Measurements from ENCODE around the gene C1orf53.

Gene C1orf53

DNA sequence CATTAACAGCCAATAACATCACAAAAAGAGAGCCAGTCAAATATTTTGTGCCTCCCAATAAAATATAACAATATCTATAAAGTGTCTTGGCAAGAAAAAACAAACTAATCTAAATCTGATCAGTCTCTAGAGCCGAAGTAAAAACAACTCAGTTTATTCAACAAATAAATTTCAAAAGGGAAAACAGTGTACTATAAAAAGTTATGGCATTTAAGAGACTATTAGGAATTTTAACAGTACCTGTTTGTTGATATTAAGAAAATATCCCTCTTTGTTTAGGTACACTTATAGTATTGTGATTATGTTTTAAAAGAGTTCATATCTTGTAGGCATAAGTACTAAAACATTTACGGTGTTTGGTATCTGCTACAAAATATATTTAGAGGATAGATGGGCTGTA, 36.6 kb upstream of the C1orf53 start:
- no peak overlapping the region for H3K27ac ChIP-seq (ENCODE audit: extremely low read depth, low read depth, low read length)
- no peak overlapping the region for H3K4me3 ChIP-seq (ENCODE audit: low read depth, low read length)
- ChIA-PET POLR2A (no interaction called here), CTCF (interaction anchor here (0.7 kb wide), 1 partner anchor 248 kb away, joined by 5 read pairs; no protein-coding TSS in a partner anchor)
- H3K9me3 ChIP-seq (ENCODE audit: control insufficient read depth, insufficient read depth, low read depth, low read length): no peaks in the 10 kb centered on the region
- H3K36me3 ChIP-seq (ENCODE audit: control insufficient read depth in 2 of 2, insufficient read depth in 1 of 2, low read length in 2 of 2): no peaks in the 10 kb centered on the region
- no peaks in the 10 kb centered on the region for H3K4me1 ChIP-seq (ENCODE audit: control insufficient read depth, insufficient read depth, low read length)
- no peak for TF ChIP-seq ZNF621 (tag by site-specific recombination; IDR thresholded peaks at IDR 0.05)
- TF ChIP-seq KLF8 (tag by site-specific recombination; IDR thresholded peaks at IDR 0.05): no peak
- TF ChIP-seq, protein P1, sequence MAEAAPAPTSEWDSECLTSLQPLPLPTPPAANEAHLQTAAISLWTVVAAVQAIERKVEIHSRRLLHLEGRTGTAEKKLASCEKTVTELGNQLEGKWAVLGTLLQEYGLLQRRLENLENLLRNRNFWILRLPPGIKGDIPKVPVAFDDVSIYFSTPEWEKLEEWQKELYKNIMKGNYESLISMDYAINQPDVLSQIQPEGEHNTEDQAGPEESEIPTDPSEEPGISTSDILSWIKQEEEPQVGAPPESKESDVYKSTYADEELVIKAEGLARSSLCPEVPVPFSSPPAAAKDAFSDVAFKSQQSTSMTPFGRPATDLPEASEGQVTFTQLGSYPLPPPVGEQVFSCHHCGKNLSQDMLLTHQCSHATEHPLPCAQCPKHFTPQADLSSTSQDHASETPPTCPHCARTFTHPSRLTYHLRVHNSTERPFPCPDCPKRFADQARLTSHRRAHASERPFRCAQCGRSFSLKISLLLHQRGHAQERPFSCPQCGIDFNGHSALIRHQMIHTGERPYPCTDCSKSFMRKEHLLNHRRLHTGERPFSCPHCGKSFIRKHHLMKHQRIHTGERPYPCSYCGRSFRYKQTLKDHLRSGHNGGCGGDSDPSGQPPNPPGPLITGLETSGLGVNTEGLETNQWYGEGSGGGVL (tag by site-specific recombination; IDR thresholded peaks at IDR 0.05): no peak
- no peak for TF ChIP-seq ZNF514 (tag by site-specific recombination; IDR thresholded peaks at IDR 0.05)
- no peak for TF ChIP-seq ZBTB21 (tag by site-specific recombination; IDR thresholded peaks at IDR 0.05)
- no peak for TF ChIP-seq ZBTB48 (tag by site-specific recombination; IDR thresholded peaks at IDR 0.05)
- no peak for TF ChIP-seq ZFP3 (tag by site-specific recombination; IDR thresholded peaks at IDR 0.05; ENCODE audit: low read depth)
- no peak for TF ChIP-seq ZNF354C (tag by site-specific recombination; IDR thresholded peaks at IDR 0.05; ENCODE audit: borderline replicate concordance, low read depth)
- TF ChIP-seq ZNF335 (tag by site-specific recombination; conservative IDR thresholded peaks at IDR 0.05): no peak
- TF ChIP-seq ZSCAN30 (tag by site-specific recombination; IDR thresholded peaks at IDR 0.05): no peak
- TF ChIP-seq ZNF404 (tag by site-specific recombination; IDR thresholded peaks at IDR 0.05): no peak
- no peak for TF ChIP-seq ZNF211 (tag by site-specific recombination; IDR thresholded peaks at IDR 0.05; ENCODE audit: low read depth)
- TF ChIP-seq ZEB2 (tag by site-specific recombination; IDR thresholded peaks at IDR 0.05): no peak
- TF ChIP-seq GLI2 (tag by site-specific recombination; IDR thresholded peaks at IDR 0.05; ENCODE audit: borderline replicate concordance, low read depth): no peak
- TF ChIP-seq ZBTB17 (tag by site-specific recombination; IDR thresholded peaks at IDR 0.05): no peak
- TF ChIP-seq ZNF157 (tag by site-specific recombination; IDR thresholded peaks at IDR 0.05): no peak
- TF ChIP-seq ZNF549 (tag by site-specific recombination; IDR thresholded peaks at IDR 0.05): no peak
- TF ChIP-seq ZNF529 (tag by site-specific recombination; IDR thresholded peaks at IDR 0.05; ENCODE audit: insufficient replicate concordance): no peak
- TF ChIP-seq, protein P2, sequence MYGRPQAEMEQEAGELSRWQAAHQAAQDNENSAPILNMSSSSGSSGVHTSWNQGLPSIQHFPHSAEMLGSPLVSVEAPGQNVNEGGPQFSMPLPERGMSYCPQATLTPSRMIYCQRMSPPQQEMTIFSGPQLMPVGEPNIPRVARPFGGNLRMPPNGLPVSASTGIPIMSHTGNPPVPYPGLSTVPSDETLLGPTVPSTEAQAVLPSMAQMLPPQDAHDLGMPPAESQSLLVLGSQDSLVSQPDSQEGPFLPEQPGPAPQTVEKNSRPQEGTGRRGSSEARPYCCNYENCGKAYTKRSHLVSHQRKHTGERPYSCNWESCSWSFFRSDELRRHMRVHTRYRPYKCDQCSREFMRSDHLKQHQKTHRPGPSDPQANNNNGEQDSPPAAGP (tag by site-specific recombination; IDR thresholded peaks at IDR 0.05): no peak
- TF ChIP-seq ZFHX2 (tag by site-specific recombination; conservative IDR thresholded peaks at IDR 0.05): no peak

DNA sequence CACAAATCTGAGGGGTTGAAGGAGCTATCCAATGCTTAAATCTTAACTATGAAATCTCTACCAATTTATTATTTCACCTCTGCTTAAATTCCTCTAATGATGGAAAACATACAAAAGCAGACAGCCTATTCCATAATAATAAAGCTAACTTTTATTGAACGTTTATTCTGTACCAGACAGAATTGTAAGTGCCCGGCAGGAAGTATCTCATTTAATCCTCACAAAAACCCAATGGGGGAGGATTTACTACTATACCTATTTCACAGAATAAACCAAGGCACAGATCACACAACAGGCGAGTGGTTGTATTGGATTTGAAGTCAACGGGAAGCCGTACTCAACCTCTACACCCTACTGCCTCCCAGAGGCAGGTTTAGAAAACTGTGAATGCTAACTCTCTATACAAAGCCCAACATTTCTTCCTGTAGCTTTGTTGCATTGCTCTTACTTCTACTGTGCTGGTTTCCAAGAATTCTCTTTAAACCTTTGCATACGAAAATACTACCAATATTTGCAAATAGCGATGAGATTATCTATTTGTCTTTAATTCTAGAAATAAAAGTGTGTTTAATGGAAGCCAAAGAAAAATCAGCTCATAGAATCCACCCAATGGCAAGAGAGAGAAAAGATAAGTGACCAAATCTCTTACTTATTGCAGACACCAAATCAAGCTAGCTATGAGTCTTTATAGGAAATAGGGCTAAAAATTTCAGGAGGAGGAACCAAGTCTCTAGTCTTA, 33.5 kb upstream of the C1orf53 start:
- Histone ChIP-seq H3K4me3 (ENCODE audit: low read depth, low read length) (no peak overlapping the region), H3K36me3 (ENCODE audit: control insufficient read depth in 2 of 2, insufficient read depth in 1 of 2, low read length in 2 of 2) (no peaks in the 10 kb centered on the region), H3K4me1 (ENCODE audit: control insufficient read depth, insufficient read depth, low read length) (no peaks in the 10 kb centered on the region), H3K27ac (ENCODE audit: extremely low read depth, low read depth, low read length) (no peak overlapping the region), H3K9me3 (ENCODE audit: control insufficient read depth, insufficient read depth, low read depth, low read length) (no peaks in the 10 kb centered on the region)
- ChIA-PET CTCF (interaction anchor here (0.5 to 2.6 kb wide), 39 partner anchors 10 to 597 kb away, joined by 3 to 42 read pairs (median 4); partner anchors contain the start of gene C1orf53), POLR2A (no interaction called here)
- no peak for TF ChIP-seq GLI2 (tag by site-specific recombination; IDR thresholded peaks at IDR 0.05; ENCODE audit: borderline replicate concordance, low read depth)
- TF ChIP-seq ZNF621 (tag by site-specific recombination; IDR thresholded peaks at IDR 0.05): no peak
- TF ChIP-seq GLI4 (tag by site-specific recombination; IDR thresholded peaks at IDR 0.05): no peak
- TF ChIP-seq ZNF426 (tag by site-specific recombination; IDR thresholded peaks at IDR 0.05): no peak
- peak; percentile 55; the same call in 1 of the 2 replicates for TF ChIP-seq ZNF2 (tag by site-specific recombination; IDR thresholded peaks at IDR 0.05)
- peak; percentile 61 for TF ChIP-seq ZNF654 (tag by site-specific recombination; IDR thresholded peaks at IDR 0.05; ENCODE audit: low read depth)
- TF ChIP-seq ZNF664 (tag by site-specific recombination; IDR thresholded peaks at IDR 0.05): peak; percentile 68; the same call in 1 of the 2 replicates
- TF ChIP-seq ZNF747 (tag by site-specific recombination; IDR thresholded peaks at IDR 0.05): no peak

Data from HEK293 (cell line).